SK-N-SH (cell line): Measurements from ENCODE around the gene EMC7. TPM values are rescaled to one million over a fixed set of nuclear protein-coding genes. Genes with fewer than 3 reads are reported as not detected.

Experiments used
- CTCF ChIA-PET: fragments of 300-600, 350-600 bp; formaldehyde crosslinking; extraction: SDS; loops from one replicate; lab custom pipeline; 2021; lab: Yijun Ruan, JAX
- POLR2A ChIA-PET: fragments of 350-600 bp; sonication (Branson Sonifier 250); formaldehyde crosslinking; extraction: SDS; loops from one replicate; lab custom pipeline; 2020; ENCODE audit warnings: antibody characterized with exemption, inconsistent platforms; lab: Yijun Ruan, JAX
- DNase-seq: peaks from one replicate; pipeline ENCODE4 v3.0.0; 2012
- H2AFZ ChIP-seq: fragments of 200-600 bp; sonication (generic); 2 replicates; pipeline ENCODE4 v1.8.1; 2016; ENCODE audit warnings: antibody characterized with exemption, mild to moderate bottlenecking, low read depth
- H3F3A ChIP-seq: fragments of 200-600 bp; sonication (generic); replicated peaks from 2 replicates; pipeline ENCODE3; 2016; ENCODE audit warnings: antibody characterized with exemption, mild to moderate bottlenecking; ENCODE audit not compliant: insufficient read depth
- H3K27ac ChIP-seq, 2 experiments: fragments of 200-500 bp in 1 of 2; fragments of 200-600 bp in 1 of 2; sonication (Bioruptor generic) in 1 of 2; sonication (generic), shearing (Covaris generic) in 1 of 2; 2 replicates each; pipeline versions ENCODE4 v1.5.1 to v1.6.1; 2014 to 2016; ENCODE audit warnings: low read depth in 2 of 2, inconsistent platforms in 1 of 2, low read length in 1 of 2, mild to moderate bottlenecking in 1 of 2, mixed read lengths in 1 of 2
- H3K27me3 ChIP-seq: fragments of 200-600 bp; sonication (generic), shearing (Covaris generic); 2 replicates; pipeline ENCODE4 v1.6.1; 2016; ENCODE audit warnings: mixed run types; ENCODE audit not compliant: insufficient read depth
- H3K36me3 ChIP-seq, 2 experiments: fragments of 200-500 bp in 1 of 2; fragments of 200-600 bp in 1 of 2; sonication (Bioruptor generic) in 1 of 2; sonication (generic) in 1 of 2; replicated peaks in 1 of 2; 2 replicates each; pipeline versions ENCODE3 to v1.5.1; 2014 to 2016; ENCODE audit warnings: low read length in 1 of 2, mild to moderate bottlenecking in 1 of 2; ENCODE audit not compliant: insufficient read depth in 2 of 2, control insufficient read depth in 1 of 2
- H3K4me1 ChIP-seq, 2 experiments: fragments of 200-500 bp in 1 of 2; fragments of 200-600 bp in 1 of 2; sonication (Bioruptor generic) in 1 of 2; sonication (generic), shearing (Covaris generic) in 1 of 2; 2 replicates each; pipeline versions ENCODE4 v1.5.1 to v1.6.1; 2014 to 2016; ENCODE audit warnings: low read depth in 1 of 2, low read length in 1 of 2, mixed run types in 1 of 2; ENCODE audit not compliant: insufficient read depth in 2 of 2, control insufficient read depth in 1 of 2
- H3K4me2 ChIP-seq: fragments of 200-600 bp; sonication (generic), shearing (Covaris generic); 2 replicates; pipeline ENCODE4 v1.6.1; 2017; ENCODE audit warnings: mixed run types
- H3K4me3 ChIP-seq, 2 experiments: fragments of 200-500 bp in 1 of 2; fragments of 200-600 bp in 1 of 2; sonication (Bioruptor generic) in 1 of 2; sonication (generic), shearing (Covaris generic) in 1 of 2; 2 replicates each; pipeline versions ENCODE4 v1.5.1 to v1.8.1; 2014 to 2016; ENCODE audit warnings: low read depth in 2 of 2, inconsistent platforms in 1 of 2, low read length in 1 of 2, mild to moderate bottlenecking in 1 of 2, mixed read lengths in 1 of 2, moderate library complexity in 1 of 2
- H3K79me2 ChIP-seq: fragments of 200-600 bp; sonication (generic); 2 replicates; pipeline ENCODE4 v1.8.1; 2017; ENCODE audit warnings: mild to moderate bottlenecking; ENCODE audit not compliant: insufficient read depth
- H3K9ac ChIP-seq: fragments of 200-600 bp; sonication (generic); 2 replicates; pipeline ENCODE4 v1.6.1; 2017; ENCODE audit warnings: mixed run types
- H3K9me2 ChIP-seq: fragments of 200-600 bp; sonication (generic); 2 replicates; pipeline ENCODE4 v1.6.1; 2017; ENCODE audit warnings: mixed run types
- H3K9me3 ChIP-seq: fragments of 200-600 bp; sonication (generic); 2 replicates; pipeline ENCODE4 v1.6.1; 2017; ENCODE audit warnings: mixed run types, mild to moderate bottlenecking, moderate library complexity
- H4K20me1 ChIP-seq: fragments of 200-600 bp; sonication (generic); 2 replicates; pipeline ENCODE4 v1.6.1; 2017; ENCODE audit warnings: mild to moderate bottlenecking, mixed run types; ENCODE audit not compliant: insufficient read depth
- CHD2 ChIP-seq: fragments of 150-350 bp; IDR thresholded peaks from 2 replicates; pipeline ENCODE4 v1.6.1; 2018; ENCODE audit warnings: low read length; ENCODE audit not compliant: partially characterized antibody
- CTCF ChIP-seq: fragments of 200-600 bp; sonication (generic); IDR thresholded peaks from 2 replicates; pipeline ENCODE4 v1.6.1; 2017; ENCODE audit warnings: antibody characterized with exemption, mild to moderate bottlenecking, moderate library complexity
- ELF1 ChIP-seq: IDR thresholded peaks from 2 replicates; pipeline ENCODE4 v1.4.0; 2012
- EZH2phosphoT487 ChIP-seq: fragments of 200-600 bp; sonication (generic); IDR thresholded peaks from 2 replicates; pipeline ENCODE4 v1.6.1; 2017; ENCODE audit warnings: low read depth, mixed run types, mild to moderate bottlenecking, antibody characterized with exemption, moderate library complexity, borderline replicate concordance
- FOSL2 ChIP-seq: IDR thresholded peaks from 2 replicates; pipeline ENCODE4 v1.4.0; 2012; ENCODE audit warnings: low read depth, mild to moderate bottlenecking, moderate library complexity, borderline replicate concordance
- GATA2 ChIP-seq: sonication (generic); formaldehyde crosslinking; IDR thresholded peaks from 2 replicates; pipeline ENCODE4 v1.5.0; 2020; ENCODE audit warnings: mild to moderate bottlenecking, missing genetic modification reagents
- NFIC ChIP-seq: IDR thresholded peaks from 2 replicates; pipeline ENCODE4 v1.4.0; 2012; ENCODE audit warnings: borderline replicate concordance
- NRF1 ChIP-seq: IDR thresholded peaks from 2 replicates; pipeline ENCODE4 v1.6.1; 2012; ENCODE audit warnings: low read depth, mild to moderate bottlenecking, low read length
- POLR2AphosphoS5 ChIP-seq: IDR thresholded peaks from 2 replicates; pipeline ENCODE4 v1.6.1; 2012; ENCODE audit warnings: low read depth, low read length
- RAD21 ChIP-seq: IDR thresholded peaks from 2 replicates; pipeline ENCODE4 v1.6.1; 2012; ENCODE audit warnings: mild to moderate bottlenecking, low read length
- RFX5 ChIP-seq: IDR thresholded peaks from 2 replicates; pipeline ENCODE4 v1.6.1; 2012; ENCODE audit warnings: mild to moderate bottlenecking, improper control_type of control experiment, low read length
- SIN3A ChIP-seq: IDR thresholded peaks from 2 replicates; pipeline ENCODE4 v1.6.1; 2012; ENCODE audit warnings: low read depth, mild to moderate bottlenecking, low read length, moderate library complexity, borderline replicate concordance
- TCF12 ChIP-seq: IDR thresholded peaks from 2 replicates; pipeline ENCODE4 v1.4.0; 2012
- USF1 ChIP-seq: IDR thresholded peaks from 2 replicates; pipeline ENCODE4 v1.4.0; 2012; ENCODE audit warnings: low read depth, borderline replicate concordance
- USF2 ChIP-seq: fragments of 150-350 bp; IDR thresholded peaks from 2 replicates; pipeline ENCODE4 v1.6.1; 2017; ENCODE audit warnings: antibody characterized with exemption, low read length, low read depth, borderline replicate concordance
- ZBTB33 ChIP-seq: IDR thresholded peaks from 2 replicates; pipeline ENCODE4 v1.4.0; 2012; ENCODE audit warnings: low read depth, borderline replicate concordance
- WGBS: methylation state at CpG from one replicate; pipeline ENCODE4 v1.1.6; 2017; ENCODE audit warnings: low lambda C conversion rate; 5-methylcytosine and 5-hydroxymethylcytosine counted together
- polyA plus RNA-seq, 3 experiments: library from polyadenylated mRNA; depleted of rRNA; stranded (reverse); fragments of >200 nt; gene quantifications; 2 replicates each; pipeline ENCODE4 v1.2.3, GENCODE V29; 2012

EMC7 gene
- polyA plus RNA-seq, 1 of the 3 experiments (the other 2 are of a cell fraction) = 92.3 TPM

- TF ChIP-seq USF1 (no peak), NRF1 (no peak), CHD2 (no peak), CTCF (no peak), ZBTB33 (no peak), ELF1 (no peak), EZH2phosphoT487 (no peak), FOSL2 (no peak)
Observed at GRCh38 chr15:34126522-34126921, 24.9 kb upstream of the EMC7 start (continued).

- Histone ChIP-seq H2AFZ (no peak overlapping the region), H4K20me1 (no peaks in the 10 kb centered on the region), H3K27me3 (no peaks in the 10 kb centered on the region), H3K9me2 (no peaks in the 10 kb centered on the region), H3K4me2 (no peak overlapping the region), H3K4me3 (no peak overlapping the region), H3F3A (peaks cover 7% of the 10 kb centered on the region), H3K9ac (no peak overlapping the region), H3K9me3 (no peaks in the 10 kb centered on the region), H3K79me2 (no peaks in the 10 kb centered on the region), H3K36me3 (no peaks in the 10 kb centered on the region), H3K27ac (no peak overlapping the region), H3K4me1 (no peaks in the 10 kb centered on the region)
- DNase-seq = no peak
- ChIA-PET POLR2A (no interaction called here), CTCF (interaction anchor here (0.9 to 3.4 kb wide), 2 partner anchors 16 to 84 kb away, joined by 3 to 21 read pairs; partner anchors contain the start of gene KATNBL1)
- 75% methylated on average over 1 of the region's 1 CpG for WGBS
- no peak for TF ChIP-seq SIN3A
- no peak for TF ChIP-seq RFX5
- no peak for TF ChIP-seq USF2
- TF ChIP-seq ZBTB33 = no peak
- TF ChIP-seq GATA2 (CRISPR knock-in tag) = no peak
- TF ChIP-seq TCF12 = no peak
- no peak for TF ChIP-seq POLR2AphosphoS5
- TF ChIP-seq NFIC = no peak
- no peak for TF ChIP-seq RAD21
Observed at GRCh38 chr15:34125945-34126344, 24.3 kb upstream of the EMC7 start.
